ENCODE data around the gene PCDHA2. TPM values are rescaled to one million over a fixed set of nuclear protein-coding genes. Genes with fewer than 3 reads are reported as not detected.
"Not testable (repeated sequence)": the region's sequence is repeated elsewhere in the genome, so short reads cannot be mapped to it uniquely, and the experiment has no call there.

The PCDHA2 gene
- total and polyA plus RNA-seq, 2 donors (not counting 3 experiments of a cell fraction or from before 2014, with no cell fraction given) = not detected

DNA sequence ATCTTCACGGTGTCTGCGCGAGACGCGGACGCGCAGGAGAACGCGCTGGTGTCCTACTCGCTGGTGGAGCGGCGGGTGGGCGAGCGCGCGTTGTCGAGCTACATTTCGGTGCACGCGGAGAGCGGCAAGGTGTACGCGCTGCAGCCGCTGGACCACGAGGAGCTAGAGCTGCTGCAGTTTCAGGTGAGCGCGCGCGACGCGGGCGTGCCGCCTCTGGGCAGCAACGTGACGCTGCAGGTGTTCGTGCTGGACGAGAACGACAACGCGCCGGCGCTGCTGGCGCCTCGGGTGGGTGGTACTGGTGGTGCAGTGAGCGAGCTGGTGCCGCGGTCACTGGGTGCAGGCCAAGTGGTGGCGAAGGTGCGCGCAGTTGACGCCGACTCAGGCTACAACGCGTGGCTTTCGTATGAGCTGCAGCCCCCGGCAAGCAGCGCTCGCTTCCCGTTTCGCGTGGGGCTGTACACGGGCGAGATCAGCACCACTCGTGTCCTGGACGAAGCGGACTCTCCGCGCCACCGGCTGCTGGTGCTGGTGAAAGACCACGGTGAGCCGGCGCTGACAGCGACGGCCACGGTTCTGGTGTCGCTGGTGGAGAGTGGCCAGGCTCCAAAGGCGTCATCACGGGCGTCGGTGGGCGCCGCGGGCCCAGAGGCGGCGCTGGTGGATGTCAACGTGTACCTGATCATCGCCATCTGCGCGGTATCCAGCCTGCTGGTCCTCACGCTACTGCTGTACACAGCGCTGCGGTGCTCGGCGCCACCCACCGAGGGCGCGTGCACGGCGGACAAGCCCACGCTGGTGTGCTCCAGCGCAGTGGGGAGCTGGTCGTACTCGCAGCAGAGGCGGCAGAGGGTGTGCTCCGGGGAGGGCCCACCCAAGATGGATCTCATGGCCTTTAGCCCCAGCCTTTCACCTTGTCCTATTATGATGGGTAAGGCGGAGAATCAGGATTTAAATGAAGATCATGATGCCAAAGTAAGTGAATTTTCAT is 35.2 kb downstream of the PCDHA2 start:
- H3K27me3 ChIP-seq (ENCODE audit: control insufficient read depth in 2 of 2, insufficient read depth in 2 of 2, low read length in 2 of 2); H4K20me1 ChIP-seq (replicated peaks; ENCODE audit: control insufficient read depth, extremely low read depth, insufficient read depth, low read length); H3K79me2 ChIP-seq (ENCODE audit: control insufficient read depth, insufficient read depth, low read length); intact Hi-C loops (cut with micrococcal nuclease); H3K36me3 ChIP-seq (ENCODE audit: control insufficient read depth in 2 of 2, extremely low read depth in 1 of 2, insufficient read depth in 2 of 2, low read length in 2 of 2); H3K4me3 ChIP-seq (replicated peaks in 1 of 3; ENCODE audit: insufficient read depth in 1 of 3, low read depth in 1 of 3, low read length in 3 of 3); H3K9ac ChIP-seq (replicated peaks; ENCODE audit: extremely low read depth, insufficient read depth, low read length); DNase-seq (ENCODE audit: low read depth, low spot score); dilution Hi-C loops (cut with MboI; ENCODE audit: extremely low pct_ligation_motif_present, low sequenced_read_pairs); H3K9me1 ChIP-seq (replicated peaks; ENCODE audit: control insufficient read depth, extremely low read depth, insufficient read depth, low read length); H2AFZ ChIP-seq (ENCODE audit: low read depth, low read length); FAIRE-seq; BruUV-seq (replicated peaks); H3K4me2 ChIP-seq (ENCODE audit: insufficient read depth, low read length); H3K9me3 ChIP-seq (replicated peaks; ENCODE audit: control insufficient read depth, insufficient read depth, low read length); POLR2A ChIA-PET; H3K27ac ChIP-seq (ENCODE audit: insufficient read depth, low read depth, low read length); H3K4me1 ChIP-seq (ENCODE audit: control insufficient read depth, extremely low read depth, insufficient read depth, low read length): not testable (repeated sequence)
- CTCF ChIA-PET = interaction anchor here (1.3 kb wide), 1 partner anchor 206 kb away, joined by 3 read pairs; no protein-coding TSS in a partner anchor

DNA sequence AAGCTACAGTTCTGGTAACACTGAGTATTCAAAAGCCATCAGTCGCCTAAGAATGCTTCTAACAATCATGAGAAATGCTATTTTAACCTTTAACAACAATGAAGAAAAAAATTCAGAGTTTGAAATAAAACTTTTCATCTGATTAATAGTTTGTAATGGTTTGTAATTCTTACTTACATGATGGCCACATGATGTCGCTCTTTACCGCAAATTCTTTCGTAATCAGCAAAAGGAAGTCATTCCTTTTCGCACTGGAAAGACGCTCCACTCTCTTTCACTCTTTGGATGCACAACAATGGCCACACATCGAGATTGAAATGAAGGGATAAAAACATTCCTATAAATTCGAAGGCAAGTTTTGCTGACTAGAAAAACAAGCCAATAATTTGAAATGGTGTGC is 39.3 kb downstream of the PCDHA2 start, which contains the start of gene PCDHA7:
TSS of gene PCDHA7 (plus strand) at position 277 of the 400 bp plus-strand sequence. CDS start at position 392, 115 bp downstream.
- intact Hi-C loops (cut with micrococcal nuclease) = no loop called here
- no peak within 1 kb of the TSS for H3K9ac ChIP-seq (replicated peaks; ENCODE audit: extremely low read depth, insufficient read depth, low read length)
- H3K27ac ChIP-seq (ENCODE audit: insufficient read depth, low read depth, low read length) = no peak within 1 kb of the TSS
- peak within 1 kb of the TSS; percentile 22 for H3K4me2 ChIP-seq (ENCODE audit: insufficient read depth, low read length)
- DNase-seq (ENCODE audit: low read depth, low spot score) (no peak), FAIRE-seq (no peak)
- no TSS peak for BruUV-seq (replicated peaks)
- dilution Hi-C loops (cut with MboI; ENCODE audit: extremely low pct_ligation_motif_present, low sequenced_read_pairs) = no loop called here
- POLR2A ChIA-PET = no interaction called here
- CTCF ChIA-PET = no interaction called here
- H3K9me3 ChIP-seq (replicated peaks; ENCODE audit: control insufficient read depth, insufficient read depth, low read length) = no peaks in the 10 kb centered on the region
- H3K36me3 ChIP-seq (ENCODE audit: control insufficient read depth in 2 of 2, extremely low read depth in 1 of 2, insufficient read depth in 2 of 2, low read length in 2 of 2) = no peaks in the 10 kb centered on the region
- no peak for TF ChIP-seq EZH2 (IDR thresholded peaks at IDR 0.05; ENCODE audit: borderline replicate concordance, low read depth, low read length, severe bottlenecking)
- TF ChIP-seq FOS (IDR thresholded peaks at IDR 0.05; ENCODE audit: borderline replicate concordance, insufficient read depth, low read length) = no peak
- TF ChIP-seq, protein P1, sequence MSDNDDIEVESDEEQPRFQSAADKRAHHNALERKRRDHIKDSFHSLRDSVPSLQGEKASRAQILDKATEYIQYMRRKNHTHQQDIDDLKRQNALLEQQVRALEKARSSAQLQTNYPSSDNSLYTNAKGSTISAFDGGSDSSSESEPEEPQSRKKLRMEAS (IDR thresholded peaks at IDR 0.05; ENCODE audit: insufficient read depth, insufficient read length) = no peak
- no peaks in the 10 kb centered on the region for H3K79me2 ChIP-seq (ENCODE audit: control insufficient read depth, insufficient read depth, low read length)
- no peaks in the 10 kb centered on the region for H3K4me1 ChIP-seq (ENCODE audit: control insufficient read depth, extremely low read depth, insufficient read depth, low read length)
- no peak within 1 kb of the TSS for H2AFZ ChIP-seq (ENCODE audit: low read depth, low read length)
- H3K4me3 ChIP-seq (replicated peaks in 1 of 3; ENCODE audit: insufficient read depth in 1 of 3, low read depth in 1 of 3, low read length in 3 of 3) = no peak within 1 kb of the TSS
- H4K20me1 ChIP-seq (replicated peaks; ENCODE audit: control insufficient read depth, extremely low read depth, insufficient read depth, low read length) = no peaks in the 10 kb centered on the region
- H3K27me3 ChIP-seq (ENCODE audit: control insufficient read depth in 2 of 2, insufficient read depth in 2 of 2, low read length in 2 of 2) = no peaks in the 10 kb centered on the region
- H3K9me1 ChIP-seq (replicated peaks; ENCODE audit: control insufficient read depth, extremely low read depth, insufficient read depth, low read length) = no peaks in the 10 kb centered on the region

DNA sequence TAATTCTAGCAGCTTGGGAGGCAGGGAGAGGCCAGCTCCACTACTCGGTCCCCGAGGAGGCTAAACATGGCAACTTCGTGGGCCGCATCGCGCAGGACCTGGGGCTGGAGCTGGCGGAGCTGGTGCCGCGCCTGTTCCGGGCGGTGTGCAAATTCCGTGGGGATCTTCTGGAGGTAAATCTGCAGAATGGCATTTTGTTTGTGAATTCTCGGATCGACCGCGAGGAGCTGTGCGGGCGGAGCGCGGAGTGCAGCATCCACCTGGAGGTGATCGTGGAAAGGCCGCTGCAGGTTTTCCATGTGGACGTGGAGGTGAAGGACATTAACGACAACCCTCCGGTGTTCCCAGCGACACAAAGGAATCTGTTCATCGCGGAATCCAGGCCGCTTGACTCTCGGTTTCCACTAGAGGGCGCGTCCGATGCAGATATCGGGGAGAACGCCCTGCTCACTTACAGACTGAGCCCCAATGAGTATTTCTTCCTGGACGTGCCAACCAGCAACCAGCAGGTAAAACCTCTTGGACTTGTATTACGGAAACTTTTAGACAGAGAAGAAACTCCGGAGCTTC is 39.9 kb downstream of the PCDHA2 start:
- not testable (repeated sequence) for H2AFZ ChIP-seq (ENCODE audit: low read depth, low read length)
- peak; percentile 76 for FAIRE-seq

More for the DNA sequence above, 39.9 kb downstream of the PCDHA2 start:
- H3K9ac ChIP-seq (replicated peaks; ENCODE audit: extremely low read depth, insufficient read depth, low read length); DNase-seq (ENCODE audit: low read depth, low spot score); H3K9me3 ChIP-seq (replicated peaks; ENCODE audit: control insufficient read depth, insufficient read depth, low read length); H3K27me3 ChIP-seq (ENCODE audit: control insufficient read depth in 2 of 2, insufficient read depth in 2 of 2, low read length in 2 of 2); H3K4me1 ChIP-seq (ENCODE audit: control insufficient read depth, extremely low read depth, insufficient read depth, low read length); BruUV-seq (replicated peaks); H3K27ac ChIP-seq (ENCODE audit: insufficient read depth, low read depth, low read length); intact Hi-C loops (cut with micrococcal nuclease); H3K79me2 ChIP-seq (ENCODE audit: control insufficient read depth, insufficient read depth, low read length); H3K4me3 ChIP-seq (replicated peaks in 1 of 3; ENCODE audit: insufficient read depth in 1 of 3, low read depth in 1 of 3, low read length in 3 of 3); H3K4me2 ChIP-seq (ENCODE audit: insufficient read depth, low read length); H3K9me1 ChIP-seq (replicated peaks; ENCODE audit: control insufficient read depth, extremely low read depth, insufficient read depth, low read length); dilution Hi-C loops (cut with MboI; ENCODE audit: extremely low pct_ligation_motif_present, low sequenced_read_pairs); POLR2A ChIA-PET; H4K20me1 ChIP-seq (replicated peaks; ENCODE audit: control insufficient read depth, extremely low read depth, insufficient read depth, low read length); H3K36me3 ChIP-seq (ENCODE audit: control insufficient read depth in 2 of 2, extremely low read depth in 1 of 2, insufficient read depth in 2 of 2, low read length in 2 of 2): not testable (repeated sequence)
- CTCF ChIA-PET = interaction anchor here (0.8 kb wide), 1 partner anchor 206 kb away, joined by 3 read pairs; no protein-coding TSS in a partner anchor

Data from endothelial cell of umbilical vein (primary cell).